LoVo (cell line): ENCODE data around the gene HTR3B.

Source experiments
- DNase-seq: peaks from one replicate; pipeline ENCODE4 v3.0.0-alpha.2; 2016; ENCODE audit warnings: low spot score

The HTR3B gene

GRCh38 chr11:113991718-113992458, 87.3 kb downstream of the HTR3B start:
- no peak for DNase-seq

- DNase-seq: no peak
Observed at GRCh38 chr11:113992459-113993110, 88.0 kb downstream of the HTR3B start.

- peak; percentile 7 for DNase-seq
Observed at GRCh38 chr11:113994077-113994954, 89.7 kb downstream of the HTR3B start.
